Panc1 (cell line): Measurements from ENCODE around the gene MYO7B. TPM values are rescaled to one million over a fixed set of nuclear protein-coding genes. Genes with fewer than 3 reads are reported as not detected.
A peak's percentile ranks its signal among the peaks of the same experiment; 100 is the strongest.

Experiments
- ATAC-seq: fragments of 200-7000 bp; cut with Tn5 transposase; 2 replicates; pipeline ENCODE4 v1.9.1; 2020; ENCODE audit warnings: mild to moderate bottlenecking, moderate library complexity
- BruUV-seq: library from RNA; stranded (reverse); fragments of 400-500 nt; replicated peaks from 2 replicates; lab custom pipeline; 2021; lab: Mats Ljungman, UMichigan
- CTCF ChIA-PET: fragments of 300-600 bp; sonication (Branson Sonifier 250); formaldehyde crosslinking; loops from one replicate; lab custom pipeline; 2022; ENCODE audit warnings: antibody characterized with exemption; lab: Charles Lee
- POLR2A ChIA-PET: fragments of 300-600 bp; sonication (Branson Sonifier 250); formaldehyde crosslinking; loops from one replicate; lab custom pipeline; 2022; ENCODE audit warnings: antibody characterized with exemption; lab: Charles Lee
- DNase-seq: peaks from one replicate; pipeline ENCODE4 v3.0.0-alpha.2; 2010; ENCODE audit warnings: low read depth, low spot score
- H3K27ac ChIP-seq: 2 replicates; pipeline ENCODE4 v1.5.1; 2011; ENCODE audit warnings: mild to moderate bottlenecking, low read length, inconsistent platforms
- H3K27me3 ChIP-seq: fragments of 200-500 bp; sonication (Bioruptor generic); 2 replicates; pipeline ENCODE4 v1.6.0; 2014; ENCODE audit warnings: low read length, inconsistent platforms; ENCODE audit not compliant: control insufficient read depth, insufficient read depth
- H3K36me3 ChIP-seq: fragments of 200-500 bp; sonication (Bioruptor generic); 2 replicates; pipeline ENCODE4 v1.5.1; 2014; ENCODE audit warnings: inconsistent platforms, mild to moderate bottlenecking, low read length, moderate library complexity; ENCODE audit not compliant: control insufficient read depth, insufficient read depth
- H3K4me1 ChIP-seq: 2 replicates; pipeline ENCODE4 v1.5.1; 2011; ENCODE audit warnings: inconsistent platforms, mild to moderate bottlenecking, low read length, moderate library complexity; ENCODE audit not compliant: control insufficient read depth, insufficient read depth
- H3K4me3 ChIP-seq, 2 experiments: 2 replicates each; pipeline ENCODE4 v1.5.1; 2011 to 2012; ENCODE audit warnings: low read depth in 2 of 2, low read length in 2 of 2, mild to moderate bottlenecking in 2 of 2, inconsistent platforms in 1 of 2, moderate library complexity in 1 of 2
- H3K9me3 ChIP-seq: fragments of 200-500 bp; sonication (Bioruptor generic); 2 replicates; pipeline ENCODE4 v1.5.1; 2014; ENCODE audit warnings: low read depth, mild to moderate bottlenecking, inconsistent platforms, low read length, moderate library complexity; ENCODE audit not compliant: control insufficient read depth, insufficient read depth
- POLR2AphosphoS5 ChIP-seq: IDR thresholded peaks from 2 replicates; pipeline ENCODE4 v1.6.1; 2012; ENCODE audit warnings: mild to moderate bottlenecking, low read depth, low read length, moderate library complexity
- SIN3A ChIP-seq: IDR thresholded peaks from 2 replicates; pipeline ENCODE4 v1.6.1; 2012; ENCODE audit warnings: low read depth, mild to moderate bottlenecking, low read length, moderate library complexity, borderline replicate concordance; ENCODE audit not compliant: insufficient read depth
- TCF7L2 ChIP-seq: IDR thresholded peaks from 2 replicates; pipeline ENCODE4 v1.6.1; 2011; ENCODE audit warnings: mild to moderate bottlenecking, low read depth, low read length, inconsistent platforms
- in situ Hi-C: cut with HindIII; loops from 2 replicates; pipeline ENCODE4 v1.10.0; 2016; ENCODE audit warnings: low sequenced_read_pairs, low pct_unique_long_range_greater_than_20kb
- intact Hi-C: fragments of 100-400 bp; cut with micrococcal nuclease; formaldehyde crosslinking; loops from one replicate; pipeline ENCODE4 v1.10.0; 2022; ENCODE audit not compliant: unreplicated experiment
- total RNA-seq: library from RNA; stranded (reverse); gene quantifications from one replicate; pipeline ENCODE4 v1.2.1, GENCODE V29; 2021; ENCODE audit not compliant: unreplicated experiment
- TF ChIP-seq, protein P1 (sequence below): fragments of 450-650 bp; IDR thresholded peaks from 2 replicates; pipeline ENCODE4 v1.5.1; 2017; ENCODE audit warnings: mild to moderate bottlenecking
- TF ChIP-seq, protein P2 (sequence below), 2 experiments: IDR thresholded peaks; 2 replicates each; pipeline ENCODE4 v1.6.1; 2011 to 2012; ENCODE audit warnings: low read depth in 2 of 2, control low read depth in 1 of 2, low read length in 1 of 2, mild to moderate bottlenecking in 1 of 2, moderate library complexity in 1 of 2; ENCODE audit not compliant: insufficient read depth in 1 of 2

Gene MYO7B
- total RNA-seq, 1 experiment from 2014 or later: 0.15 TPM

DNA sequence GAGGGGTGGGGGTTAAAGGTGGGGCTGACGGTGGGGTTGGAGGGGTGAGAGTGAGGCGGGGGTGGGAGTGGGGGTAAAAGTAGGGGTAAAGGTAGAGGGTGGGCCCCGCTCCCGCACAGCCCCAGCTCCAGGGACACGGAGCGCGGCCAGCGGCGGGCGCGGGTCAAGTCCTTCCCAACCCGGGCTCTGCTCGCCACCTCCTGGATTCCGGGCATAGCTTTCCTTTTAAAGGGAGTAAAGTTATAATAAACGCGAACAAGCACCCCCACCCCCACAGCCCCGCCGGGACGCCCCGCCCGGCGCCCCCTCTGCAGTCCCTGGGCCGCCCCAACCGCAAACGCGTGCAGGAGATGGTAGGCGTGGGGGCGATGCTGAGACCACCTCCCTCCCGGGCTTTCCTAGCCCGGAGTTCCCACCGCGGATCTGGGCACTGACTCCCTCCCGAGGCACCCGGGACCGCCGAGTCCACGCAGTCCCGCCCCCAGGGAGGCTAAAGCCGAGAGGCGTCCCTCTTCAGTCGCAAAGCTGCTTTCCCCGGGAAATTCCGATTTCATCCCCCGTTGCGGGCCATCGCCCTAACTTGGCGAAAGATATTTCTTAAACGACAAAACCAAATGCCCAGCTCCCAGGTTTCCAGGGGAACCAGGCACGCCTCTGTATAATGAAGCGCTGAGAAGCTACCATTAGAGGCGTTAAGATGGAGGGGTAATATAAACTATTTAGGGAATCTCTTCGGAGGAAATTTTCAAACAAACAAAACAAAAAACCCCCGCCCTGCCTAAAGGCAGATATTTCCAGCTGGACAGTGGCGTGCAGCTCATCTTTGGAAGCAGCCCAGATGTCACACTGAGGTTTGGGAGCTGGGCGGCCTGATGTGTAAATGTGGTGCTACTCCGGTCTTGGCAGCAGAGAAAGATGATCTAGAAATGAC is 140.1 kb downstream of the MYO7B start, which contains the start of gene LIMS2:
Gene LIMS2 (minus strand): TSS at position 200 of the 931 bp plus-strand sequence. CDS start 506 bp downstream, outside the sequence.
- in situ Hi-C loops: no loop called here
- H3K27me3 ChIP-seq: peaks cover 4% of the 10 kb centered on the region; the same call in 1 of the 2 replicates
- POLR2A ChIA-PET: interaction anchor here (0.7 kb wide), 1 partner anchor 80 kb away, joined by 4 read pairs; no protein-coding TSS in a partner anchor

DNA sequence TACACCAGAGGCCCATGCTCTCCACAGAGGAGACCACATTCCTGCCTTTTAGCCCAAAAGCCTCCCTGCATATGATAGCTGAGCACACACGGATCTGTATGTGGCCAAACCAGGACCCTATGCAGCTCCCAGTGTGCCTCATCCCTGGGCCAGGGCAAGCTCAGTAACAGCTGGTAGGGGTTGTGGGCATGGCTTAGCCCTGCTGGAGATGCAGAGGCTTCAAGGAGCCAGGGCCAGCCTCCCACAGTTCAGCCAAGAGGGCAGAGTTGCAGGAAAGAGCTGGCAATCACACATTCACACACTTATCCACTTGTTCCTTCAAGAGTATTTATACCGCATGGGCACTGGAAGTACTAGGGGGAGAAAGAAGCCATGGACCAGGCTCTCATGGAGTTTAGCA is 141.4 kb downstream of the MYO7B start:
- intact Hi-C loops: no loop called here
- ATAC-seq (no peak), DNase-seq (no peak)
- ChIA-PET CTCF (interaction anchor here (3.1 kb wide), 1 partner anchor 86 kb away, joined by 12 read pairs; no protein-coding TSS in a partner anchor), POLR2A (no interaction called here)
- in situ Hi-C loops: no loop called here
- Histone ChIP-seq H3K36me3 (no peaks in the 10 kb centered on the region), H3K27me3 (peaks cover 4% of the 10 kb centered on the region; the same call in 1 of the 2 replicates), H3K4me3 (no peak overlapping the region), H3K4me1 (peaks cover 11% of the 10 kb centered on the region), H3K9me3 (no peaks in the 10 kb centered on the region), H3K27ac (no peak overlapping the region)
- TF ChIP-seq, protein P1, sequence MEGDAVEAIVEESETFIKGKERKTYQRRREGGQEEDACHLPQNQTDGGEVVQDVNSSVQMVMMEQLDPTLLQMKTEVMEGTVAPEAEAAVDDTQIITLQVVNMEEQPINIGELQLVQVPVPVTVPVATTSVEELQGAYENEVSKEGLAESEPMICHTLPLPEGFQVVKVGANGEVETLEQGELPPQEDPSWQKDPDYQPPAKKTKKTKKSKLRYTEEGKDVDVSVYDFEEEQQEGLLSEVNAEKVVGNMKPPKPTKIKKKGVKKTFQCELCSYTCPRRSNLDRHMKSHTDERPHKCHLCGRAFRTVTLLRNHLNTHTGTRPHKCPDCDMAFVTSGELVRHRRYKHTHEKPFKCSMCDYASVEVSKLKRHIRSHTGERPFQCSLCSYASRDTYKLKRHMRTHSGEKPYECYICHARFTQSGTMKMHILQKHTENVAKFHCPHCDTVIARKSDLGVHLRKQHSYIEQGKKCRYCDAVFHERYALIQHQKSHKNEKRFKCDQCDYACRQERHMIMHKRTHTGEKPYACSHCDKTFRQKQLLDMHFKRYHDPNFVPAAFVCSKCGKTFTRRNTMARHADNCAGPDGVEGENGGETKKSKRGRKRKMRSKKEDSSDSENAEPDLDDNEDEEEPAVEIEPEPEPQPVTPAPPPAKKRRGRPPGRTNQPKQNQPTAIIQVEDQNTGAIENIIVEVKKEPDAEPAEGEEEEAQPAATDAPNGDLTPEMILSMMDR: no peak
- TF ChIP-seq TCF7L2 (no peak), SIN3A (no peak), POLR2AphosphoS5 (no peak)
- TF ChIP-seq, protein P2, sequence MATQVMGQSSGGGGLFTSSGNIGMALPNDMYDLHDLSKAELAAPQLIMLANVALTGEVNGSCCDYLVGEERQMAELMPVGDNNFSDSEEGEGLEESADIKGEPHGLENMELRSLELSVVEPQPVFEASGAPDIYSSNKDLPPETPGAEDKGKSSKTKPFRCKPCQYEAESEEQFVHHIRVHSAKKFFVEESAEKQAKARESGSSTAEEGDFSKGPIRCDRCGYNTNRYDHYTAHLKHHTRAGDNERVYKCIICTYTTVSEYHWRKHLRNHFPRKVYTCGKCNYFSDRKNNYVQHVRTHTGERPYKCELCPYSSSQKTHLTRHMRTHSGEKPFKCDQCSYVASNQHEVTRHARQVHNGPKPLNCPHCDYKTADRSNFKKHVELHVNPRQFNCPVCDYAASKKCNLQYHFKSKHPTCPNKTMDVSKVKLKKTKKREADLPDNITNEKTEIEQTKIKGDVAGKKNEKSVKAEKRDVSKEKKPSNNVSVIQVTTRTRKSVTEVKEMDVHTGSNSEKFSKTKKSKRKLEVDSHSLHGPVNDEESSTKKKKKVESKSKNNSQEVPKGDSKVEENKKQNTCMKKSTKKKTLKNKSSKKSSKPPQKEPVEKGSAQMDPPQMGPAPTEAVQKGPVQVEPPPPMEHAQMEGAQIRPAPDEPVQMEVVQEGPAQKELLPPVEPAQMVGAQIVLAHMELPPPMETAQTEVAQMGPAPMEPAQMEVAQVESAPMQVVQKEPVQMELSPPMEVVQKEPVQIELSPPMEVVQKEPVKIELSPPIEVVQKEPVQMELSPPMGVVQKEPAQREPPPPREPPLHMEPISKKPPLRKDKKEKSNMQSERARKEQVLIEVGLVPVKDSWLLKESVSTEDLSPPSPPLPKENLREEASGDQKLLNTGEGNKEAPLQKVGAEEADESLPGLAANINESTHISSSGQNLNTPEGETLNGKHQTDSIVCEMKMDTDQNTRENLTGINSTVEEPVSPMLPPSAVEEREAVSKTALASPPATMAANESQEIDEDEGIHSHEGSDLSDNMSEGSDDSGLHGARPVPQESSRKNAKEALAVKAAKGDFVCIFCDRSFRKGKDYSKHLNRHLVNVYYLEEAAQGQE (IDR thresholded peaks at IDR 0.05; ENCODE audit: insufficient read depth in 1 of 2, low read depth in 2 of 2, low read length in 1 of 2): no peak
- BruUV-seq: no TSS peak

More for the DNA sequence above, 140.1 kb downstream of the MYO7B start, which contains the start of gene LIMS2:
- peak; percentile 77 for ATAC-seq
- peak within 1 kb of the TSS; percentile 13 for H3K27ac ChIP-seq
- no peaks in the 10 kb centered on the region for H3K9me3 ChIP-seq
- intact Hi-C loops: no loop called here
- DNase-seq: no peak
- TF ChIP-seq, protein P1: no peak; the same call in 1 of the 2 replicates
- TF ChIP-seq SIN3A (no peak), TCF7L2 (no peak), POLR2AphosphoS5 (no peak)
- TF ChIP-seq, protein P2 (IDR thresholded peaks at IDR 0.05; ENCODE audit: insufficient read depth in 1 of 2, low read depth in 2 of 2, low read length in 1 of 2): no peak
- BruUV-seq: no TSS peak
- peaks cover 11% of the 10 kb centered on the region for H3K4me1 ChIP-seq
- peak within 1 kb of the TSS; percentile 44 to 56 for H3K4me3 ChIP-seq
- no peaks in the 10 kb centered on the region for H3K36me3 ChIP-seq
- CTCF ChIA-PET: interaction anchor here (0.6 to 3.1 kb wide), 2 partner anchors 20 to 84 kb away, joined by 3 to 12 read pairs; no protein-coding TSS in a partner anchor
